Activated CD4-positive, alpha-beta T cell treated with anti-CD3 and anti-CD28 coated beads, Interleukin-2, amount 50 U/mL, for 1 hour (primary cell): Measurements from ENCODE around the gene MT1HL1.

Experiments
- DNase-seq: peaks from one replicate; pipeline ENCODE4 v3.0.0-alpha.2; 2020

MT1HL1 gene

GRCh38 chr1:237004116-237004515, at the start of gene MT1HL1:
MT1HL1 (minus strand) TSS chr1:237004441; CDS start chr1:237004372, 69 bp downstream.
- no peak for DNase-seq

DNA sequence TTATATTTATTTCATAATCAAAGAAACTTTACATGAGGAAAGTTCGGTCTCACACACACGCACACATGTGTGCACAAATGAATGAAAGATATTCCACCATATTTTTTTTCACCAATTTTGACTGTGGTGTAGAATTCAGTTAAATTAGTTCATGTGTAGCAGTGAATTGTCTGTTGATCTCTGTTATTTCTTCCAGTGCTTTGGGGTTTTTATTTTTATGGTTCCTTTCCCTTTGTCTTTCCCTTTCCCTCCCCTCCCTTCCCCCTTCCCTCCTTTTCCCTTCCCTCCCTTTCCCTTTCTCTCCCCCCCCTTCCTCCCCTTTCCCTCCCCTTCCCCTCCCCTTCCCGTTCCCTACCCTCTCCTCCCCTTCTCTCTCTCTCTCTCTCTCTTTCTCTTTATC, 46.7 kb upstream of the MT1HL1 start:
- no peak for DNase-seq

GRCh38 chr1:237050185-237050584, 45.9 kb upstream of the MT1HL1 start:
- DNase-seq: no peak

- no peak for DNase-seq
Observed at GRCh38 chr1:237048803-237049202, 44.6 kb upstream of the MT1HL1 start.

- no peak for DNase-seq
Observed at GRCh38 chr1:237045278-237046016, 41.2 kb upstream of the MT1HL1 start.

DNA sequence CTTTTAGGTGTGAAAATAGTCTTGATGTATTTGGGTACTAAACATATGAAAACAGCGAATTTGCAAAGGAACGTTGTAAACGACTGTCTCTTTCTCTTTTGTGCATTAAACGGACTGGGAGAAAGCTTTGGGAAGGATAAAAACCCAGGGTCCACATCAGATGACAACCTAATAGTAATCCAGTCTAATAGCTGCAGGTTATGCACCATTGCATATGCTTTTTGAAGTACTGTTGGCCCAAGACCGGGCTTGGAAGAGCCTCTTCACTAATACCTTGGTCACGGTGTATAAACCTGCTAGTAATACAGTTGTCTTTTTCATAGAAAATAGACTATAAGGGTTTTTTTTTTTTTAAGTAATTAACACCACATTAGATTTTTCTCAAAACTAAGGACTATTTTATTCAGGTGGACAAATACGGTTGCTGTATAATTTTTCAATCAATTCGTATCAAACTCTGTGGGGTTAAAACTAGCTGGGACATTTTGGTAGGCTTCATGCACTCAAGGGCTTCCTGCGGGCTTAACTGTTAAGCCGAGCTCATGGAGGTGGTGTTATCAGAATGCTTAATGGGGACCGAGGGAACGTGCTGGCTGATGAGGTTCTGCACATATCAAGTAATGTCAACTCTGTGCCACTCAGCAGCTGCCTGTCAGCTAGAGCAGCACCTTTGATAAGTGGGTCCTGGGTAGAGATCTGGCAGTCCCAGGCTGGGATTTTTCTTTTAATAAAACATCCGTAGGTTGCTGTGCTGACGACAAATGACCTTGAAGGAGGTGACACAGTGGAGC, 39.8 kb upstream of the MT1HL1 start:
- no peak for DNase-seq

- no peak for DNase-seq
Observed at GRCh38 chr1:237042892-237043576, 38.8 kb upstream of the MT1HL1 start.

GRCh38 chr1:237042526-237042891, 38.3 kb upstream of the MT1HL1 start:
- no peak for DNase-seq

DNA sequence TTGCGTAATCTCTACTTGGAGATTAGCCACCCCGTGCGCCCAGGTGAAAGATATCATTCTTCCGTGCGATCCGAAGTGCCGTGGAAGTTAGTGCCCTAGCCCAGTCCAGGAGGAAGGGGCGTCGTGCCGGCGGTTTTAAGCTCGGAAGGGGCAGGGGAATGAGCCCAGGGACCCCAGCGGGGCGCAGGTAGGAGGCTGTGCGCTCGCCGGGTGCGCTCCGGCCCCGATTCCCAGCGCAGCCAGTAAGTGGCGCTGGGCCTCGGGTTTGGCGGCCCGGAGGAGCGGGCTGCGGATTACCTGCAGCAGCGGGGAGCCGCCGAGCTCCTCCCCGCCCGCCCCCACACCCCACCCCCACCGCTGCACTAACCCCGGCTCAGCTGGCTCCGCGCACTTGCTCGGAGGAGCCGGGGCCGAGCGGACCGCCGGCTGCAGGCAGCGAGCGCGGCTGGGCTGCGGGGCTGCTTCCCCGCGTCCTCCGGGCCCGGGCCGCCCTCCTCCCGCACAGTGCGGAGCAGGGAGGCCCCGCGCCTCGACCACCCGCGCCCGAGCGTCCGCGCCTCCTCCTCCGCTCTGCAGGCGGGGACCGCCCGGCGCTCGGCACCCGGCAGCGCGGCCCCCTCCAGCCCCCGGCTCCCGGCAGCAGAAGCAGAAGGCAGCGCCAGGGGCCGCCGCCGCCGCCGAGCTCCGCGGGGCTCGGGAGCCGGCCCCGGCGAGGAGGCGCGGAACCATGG, 37.7 kb upstream of the MT1HL1 start, which contains the start of gene RYR2:
Gene RYR2, plus strand, starts transcription at position 390 of the 731 bp plus-strand sequence. Its CDS starts 338 bp downstream, at position 728.
- DNase-seq: no peak

GRCh38 chr1:237041461-237041794, 37.2 kb upstream of the MT1HL1 start:
- no peak for DNase-seq

GRCh38 chr1:237040823-237041222, 36.6 kb upstream of the MT1HL1 start:
- DNase-seq: no peak

GRCh38 chr1:237038211-237038610, 34.0 kb upstream of the MT1HL1 start:
- DNase-seq: no peak

- no peak for DNase-seq
Observed at GRCh38 chr1:237035759-237036158, 31.5 kb upstream of the MT1HL1 start.

- DNase-seq: no peak
Observed at GRCh38 chr1:237033804-237034203, 29.6 kb upstream of the MT1HL1 start.

- no peak for DNase-seq
Observed at GRCh38 chr1:237033061-237033460, 28.8 kb upstream of the MT1HL1 start.

GRCh38 chr1:237032029-237032428, 27.8 kb upstream of the MT1HL1 start:
- DNase-seq: no peak

GRCh38 chr1:237031480-237031879, 27.2 kb upstream of the MT1HL1 start:
- DNase-seq: no peak

DNA sequence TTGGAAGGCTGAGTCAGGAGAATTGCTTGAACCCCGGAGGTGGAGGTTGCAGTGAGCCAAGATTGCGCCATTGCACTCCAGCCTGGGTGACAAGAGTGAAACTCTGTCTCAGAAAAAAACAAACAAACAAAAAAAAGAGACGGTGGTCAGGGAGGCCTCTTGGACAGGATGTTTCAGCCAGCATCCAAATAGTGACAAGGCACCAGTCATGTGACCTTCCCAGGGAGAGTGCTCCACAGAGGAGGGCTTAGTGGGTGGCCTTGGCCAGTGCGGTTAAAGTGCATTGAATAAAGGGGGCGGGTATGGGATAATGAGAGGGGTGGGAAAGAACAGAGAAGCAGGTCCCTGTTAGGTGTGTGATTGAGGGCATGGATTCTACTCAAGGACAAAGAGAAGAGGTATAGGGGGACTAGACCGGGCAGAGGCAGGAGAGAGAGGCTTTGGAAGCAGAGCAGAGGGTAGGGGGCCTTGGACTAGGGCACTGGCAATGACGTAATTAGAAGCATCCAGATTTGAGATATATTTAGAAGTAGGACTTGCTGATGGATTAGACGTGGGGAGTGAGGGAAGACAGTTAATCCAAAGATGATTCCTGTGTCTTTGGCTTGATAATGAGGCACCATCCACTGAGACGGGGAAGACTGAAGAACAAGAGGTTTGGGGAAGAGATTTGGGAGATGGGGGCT, 25.8 kb upstream of the MT1HL1 start:
- no peak for DNase-seq

DNA sequence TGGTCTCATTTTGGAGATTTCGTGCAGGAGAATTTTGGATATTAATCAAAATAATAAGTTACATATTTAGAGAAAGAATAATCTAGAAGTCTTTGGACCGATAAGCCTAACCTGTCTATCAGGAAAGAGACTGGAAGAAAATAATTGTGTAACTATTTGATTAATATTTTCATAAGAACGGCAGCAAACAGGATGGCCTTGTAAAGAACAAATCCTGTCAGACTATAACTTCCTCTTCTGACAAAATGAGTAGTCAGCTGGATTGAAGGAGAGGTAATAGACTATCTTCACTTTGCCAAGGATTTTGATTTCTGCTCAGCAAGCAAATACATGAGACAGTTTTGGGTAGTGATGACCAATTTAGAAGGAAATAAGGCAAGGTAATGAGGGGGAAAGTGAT, 25.0 kb upstream of the MT1HL1 start:
- DNase-seq: no peak

DNA sequence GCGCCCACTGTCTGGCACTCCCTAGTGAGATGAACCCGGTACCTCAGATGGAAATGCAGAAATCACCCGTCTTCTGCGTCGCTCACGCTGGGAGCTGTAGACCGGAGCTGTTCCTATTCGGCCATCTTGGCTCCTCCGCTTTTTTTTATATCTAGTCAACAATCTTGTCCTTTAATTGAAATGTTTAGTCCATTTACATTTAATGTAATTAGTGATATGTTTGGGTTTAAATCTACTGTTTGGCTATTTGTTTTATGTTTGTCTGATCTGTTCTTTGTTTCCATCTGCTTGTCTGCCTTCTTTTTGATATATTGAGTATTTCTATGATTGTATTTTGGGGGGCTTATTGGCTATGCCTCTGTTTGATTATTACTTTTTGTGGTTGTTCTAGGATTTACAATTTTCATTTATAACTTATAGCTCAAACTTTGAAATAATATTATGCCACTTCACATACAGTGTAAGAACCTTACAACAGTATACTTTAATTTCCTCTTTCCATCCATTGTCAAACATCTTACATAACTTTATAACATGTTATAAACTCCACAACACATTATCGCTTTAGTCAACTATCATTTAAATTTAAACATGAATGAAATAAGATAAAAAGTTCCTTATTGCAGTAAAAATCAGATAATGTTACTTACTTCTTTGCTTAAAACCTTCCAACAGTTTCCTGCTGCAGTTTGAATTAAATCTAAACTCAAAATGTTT, 21.3 kb upstream of the MT1HL1 start:
- DNase-seq: no peak

- no peak for DNase-seq
Observed at GRCh38 chr1:237018896-237019295, 14.7 kb upstream of the MT1HL1 start.

- no peak for DNase-seq
Observed at GRCh38 chr1:237016626-237017025, 12.4 kb upstream of the MT1HL1 start.
